ENCODE measurements around the gene MYL4. TPM values are rescaled to one million over a fixed set of nuclear protein-coding genes. Genes with fewer than 3 reads are reported as not detected.

Gene MYL4
- total and polyA plus RNA-seq, 2 donors (not counting 3 experiments of a cell fraction or from before 2014, with no cell fraction given) = 2.0 to 2.1 TPM

- no peak overlapping the region for H2AFZ ChIP-seq (ENCODE audit: low read depth, low read length)
- H3K79me2 ChIP-seq (ENCODE audit: control insufficient read depth, insufficient read depth, low read length) = no peaks in the 10 kb centered on the region
- BruUV-seq (replicated peaks) = no TSS peak
- TF ChIP-seq FOS (IDR thresholded peaks at IDR 0.05; ENCODE audit: borderline replicate concordance, insufficient read depth, low read length) (no peak), JUN (IDR thresholded peaks at IDR 0.05; ENCODE audit: borderline replicate concordance, insufficient read depth, insufficient read length, low read depth) (no peak), CTCF (IDR thresholded peaks at IDR 0.05; ENCODE audit: extremely low read depth in 1 of 2, insufficient read depth in 1 of 2, low read depth in 1 of 2, low read length in 2 of 2) (no peak), MYC (IDR thresholded peaks at IDR 0.05; ENCODE audit: low read depth, low read length) (no peak), MAX (IDR thresholded peaks at IDR 0.05; ENCODE audit: insufficient read depth, insufficient read length) (no peak), POLR2A (IDR thresholded peaks at IDR 0.05; ENCODE audit: low read depth, low read length) (no peak), EZH2 (IDR thresholded peaks at IDR 0.05; ENCODE audit: borderline replicate concordance, low read depth, low read length, severe bottlenecking) (no peak), GATA2 (IDR thresholded peaks at IDR 0.05; ENCODE audit: insufficient read depth, insufficient read length, low read depth, low read length) (no peak)
- dilution Hi-C loops (cut with MboI; ENCODE audit: extremely low pct_ligation_motif_present, low sequenced_read_pairs) = no loop called here
- H3K4me2 ChIP-seq (ENCODE audit: insufficient read depth, low read length) = no peak overlapping the region
- intact Hi-C loops (cut with micrococcal nuclease) = no loop called here
- no peak overlapping the region for H3K9ac ChIP-seq (replicated peaks; ENCODE audit: extremely low read depth, insufficient read depth, low read length)
- no peak overlapping the region for H3K4me3 ChIP-seq (replicated peaks in 1 of 3; ENCODE audit: insufficient read depth in 1 of 3, low read depth in 1 of 3, low read length in 3 of 3)
- no peaks in the 10 kb centered on the region for H3K9me3 ChIP-seq (replicated peaks; ENCODE audit: control insufficient read depth, insufficient read depth, low read length)
- no peaks in the 10 kb centered on the region for H4K20me1 ChIP-seq (replicated peaks; ENCODE audit: control insufficient read depth, extremely low read depth, insufficient read depth, low read length)
- FAIRE-seq (no peak), DNase-seq (ENCODE audit: low read depth, low spot score) (no peak)
- H3K9me1 ChIP-seq (replicated peaks; ENCODE audit: control insufficient read depth, extremely low read depth, insufficient read depth, low read length) = no peaks in the 10 kb centered on the region
- no peaks in the 10 kb centered on the region for H3K36me3 ChIP-seq (ENCODE audit: control insufficient read depth in 2 of 2, extremely low read depth in 1 of 2, insufficient read depth in 2 of 2, low read length in 2 of 2)
- no peak overlapping the region for H3K27ac ChIP-seq (ENCODE audit: insufficient read depth, low read depth, low read length)
- ChIA-PET CTCF (interaction anchor here (0.7 kb wide), 1 partner anchor 69 kb away, joined by 3 read pairs; no protein-coding TSS in a partner anchor), POLR2A (no interaction called here)
- H3K27me3 ChIP-seq (ENCODE audit: control insufficient read depth in 2 of 2, insufficient read depth in 2 of 2, low read length in 2 of 2) = no peaks in the 10 kb centered on the region
- peaks cover 3% of the 10 kb centered on the region for H3K4me1 ChIP-seq (ENCODE audit: control insufficient read depth, extremely low read depth, insufficient read depth, low read length)
These were observed 37.0 kb downstream of the MYL4 start for GRCh38 chr17:47246120-47246519.

Data from endothelial cell of umbilical vein (primary cell).